Endothelial cell of hepatic sinusoid (primary cell): ENCODE data around the gene STK17B.
"Not testable (repeated sequence)": the region's sequence is repeated elsewhere in the genome, so short reads cannot be mapped to it uniquely, and the experiment has no call there.

Experiments
- in situ Hi-C: cut with HindIII; loops from 2 replicates; pipeline ENCODE4 v1.10.0; 2017; ENCODE audit warnings: low sequenced_read_pairs

The STK17B gene

DNA sequence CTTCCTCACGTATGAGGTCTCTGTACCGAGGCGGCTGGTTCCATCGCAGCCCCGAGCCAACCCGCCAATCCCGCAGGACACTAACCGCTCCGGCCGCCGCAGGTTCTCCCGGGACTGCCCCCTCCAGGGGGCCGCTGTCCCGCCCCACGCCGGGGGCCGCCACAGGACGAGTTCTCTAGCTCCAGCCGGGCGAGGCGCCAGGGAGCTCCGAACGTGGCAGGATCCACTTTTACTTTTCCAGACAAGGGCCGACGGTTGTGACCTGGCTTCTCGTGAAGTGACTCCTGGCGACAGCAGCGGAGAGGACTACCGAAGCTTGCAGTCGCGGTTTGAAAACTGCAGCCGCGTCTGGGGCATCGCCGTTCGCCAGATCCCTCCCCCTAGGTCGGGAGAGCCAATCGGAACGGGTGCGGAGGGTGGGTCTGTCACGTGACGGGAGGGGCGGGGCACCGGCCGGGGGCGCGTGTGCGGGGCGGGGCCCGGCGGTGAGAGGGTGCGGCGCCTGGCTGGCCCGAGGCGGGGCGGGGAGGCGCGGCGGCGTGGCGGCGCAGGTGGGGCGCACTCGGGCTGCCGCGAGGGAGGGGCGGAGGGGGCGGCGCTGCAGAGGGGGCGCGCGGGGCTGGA lies at the start of gene STK17B:
STK17B (minus strand) TSS at position 331 of the 624 bp plus-strand sequence. CDS start 8,195 bp downstream, outside the sequence.
- in situ Hi-C loops = no loop called here

GRCh38 chr2:196220671-196221070 lies 49.3 kb upstream of the STK17B start:
- in situ Hi-C loops = no loop called here

DNA sequence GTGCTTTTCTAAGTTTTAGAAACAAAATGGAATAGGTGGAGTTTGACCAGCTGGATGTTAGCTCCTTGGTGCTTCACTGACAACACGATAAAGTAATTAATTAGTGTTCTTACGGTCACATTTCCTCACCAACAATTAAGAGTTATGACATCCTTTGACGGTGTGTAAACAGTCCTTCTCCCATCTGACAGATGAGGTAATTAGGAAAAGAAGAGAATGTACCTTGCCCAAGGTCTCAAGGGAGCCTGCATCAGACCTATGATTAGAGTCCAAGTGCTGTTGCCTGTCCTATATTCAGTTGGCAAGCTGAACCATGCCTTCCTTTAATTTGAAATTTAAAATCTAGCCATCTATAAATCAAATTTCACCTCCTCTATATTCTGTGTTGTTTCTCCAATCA lies 48.3 kb upstream of the STK17B start:
- in situ Hi-C loops = no loop called here

GRCh38 chr2:196218106-196218505 lies 46.7 kb upstream of the STK17B start:
- in situ Hi-C loops = no loop called here

DNA sequence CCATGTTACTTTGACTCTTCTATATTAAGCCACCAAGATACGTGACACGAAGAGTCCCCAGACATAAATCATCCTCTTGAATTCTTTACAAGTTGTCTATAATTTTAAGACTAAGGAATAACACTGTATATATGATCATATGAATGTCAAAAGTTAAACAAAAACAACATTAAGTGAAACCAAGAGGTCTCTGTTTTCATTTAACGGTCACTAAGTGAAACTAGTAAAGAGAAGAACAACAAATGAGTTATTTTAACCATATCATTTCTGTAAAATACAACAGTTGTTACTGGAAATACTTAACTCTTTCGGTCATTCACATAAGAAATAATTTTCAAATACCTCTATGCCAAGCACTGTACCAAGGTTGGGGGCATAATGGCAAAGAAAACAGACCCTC lies 45.7 kb upstream of the STK17B start:
- in situ Hi-C loops = no loop called here

DNA sequence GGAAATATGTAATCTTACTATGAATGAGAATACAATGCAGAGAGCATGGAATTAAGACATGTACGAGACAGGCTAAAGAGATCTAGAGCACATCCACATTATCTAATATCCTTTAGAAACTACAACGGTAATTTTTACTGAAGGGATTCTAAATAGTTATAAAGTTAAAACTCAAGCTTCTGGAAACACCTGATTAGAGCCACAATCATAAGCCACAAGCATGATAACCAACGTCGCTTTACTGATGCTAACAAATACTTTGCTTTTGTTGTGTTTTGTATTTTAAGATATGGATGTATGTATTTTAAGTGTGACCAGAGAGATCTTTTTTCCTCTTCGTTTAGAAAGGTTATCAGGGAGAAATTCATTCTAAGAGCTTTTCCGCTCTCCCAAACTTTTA lies 44.0 kb upstream of the STK17B start:
- in situ Hi-C loops = no loop called here

GRCh38 chr2:196214156-196214555 lies 42.8 kb upstream of the STK17B start:
- in situ Hi-C loops = no loop called here

- in situ Hi-C loops = no loop called here
Measured at GRCh38 chr2:196213252-196213980, 42.0 kb upstream of the STK17B start.

GRCh38 chr2:196208915-196209314 lies 37.5 kb upstream of the STK17B start:
- in situ Hi-C loops = no loop called here

DNA sequence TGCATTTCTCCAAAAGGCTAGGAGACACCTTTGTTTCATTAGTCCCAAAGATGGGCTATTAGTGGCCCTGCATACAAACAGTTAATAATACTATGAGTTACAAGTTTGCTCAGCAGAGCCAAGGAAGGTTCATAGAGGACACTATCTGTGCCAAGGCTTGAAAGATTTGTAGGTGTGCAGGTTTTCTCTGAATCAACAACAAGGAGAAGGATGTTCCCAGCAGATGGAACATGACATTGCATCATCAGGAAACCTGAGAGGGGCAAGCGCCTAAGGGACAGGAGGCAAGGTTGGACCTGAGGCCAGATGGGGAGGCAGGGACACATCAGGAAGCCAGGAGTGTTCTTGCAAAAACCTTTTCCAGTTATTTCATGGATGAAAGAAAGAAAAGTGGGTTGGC lies 35.4 kb upstream of the STK17B start:
- in situ Hi-C loops = no loop called here

GRCh38 chr2:196205881-196206435 lies 34.6 kb upstream of the STK17B start:
- in situ Hi-C loops = no loop called here

DNA sequence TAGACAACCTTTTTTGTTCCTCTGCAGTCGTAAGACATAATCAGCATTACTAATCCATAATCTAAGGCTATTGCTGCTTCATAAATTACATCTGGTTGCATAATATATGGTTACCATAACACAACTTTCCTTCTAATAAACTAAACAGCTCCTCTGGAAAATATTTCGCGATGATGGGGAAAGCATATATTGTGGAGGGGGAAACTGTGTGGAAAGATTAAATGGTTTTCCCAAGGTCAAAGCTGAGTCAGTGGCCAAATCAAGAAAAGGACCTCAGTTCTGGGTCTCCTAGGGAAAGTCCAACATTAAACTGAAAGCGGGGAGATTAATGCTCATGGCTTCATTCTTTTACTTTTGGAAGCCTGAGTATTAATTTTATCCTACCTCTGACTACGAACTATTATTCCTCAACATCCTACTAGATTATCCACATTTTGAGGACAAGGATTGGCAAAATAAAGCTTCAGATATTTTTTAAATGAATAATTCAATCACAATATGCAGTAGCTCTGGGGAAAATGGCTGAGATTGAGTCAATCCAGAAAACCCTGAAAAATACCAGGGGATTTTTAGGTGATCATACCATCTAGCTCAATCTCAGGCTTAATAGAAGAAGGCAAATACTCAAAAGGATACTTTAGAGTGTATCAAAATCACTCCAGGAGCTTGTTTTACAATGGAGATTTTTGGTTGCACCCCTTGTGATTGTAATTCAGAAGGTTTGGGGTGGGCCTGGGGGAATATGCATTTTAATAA lies 33.8 kb upstream of the STK17B start:
- in situ Hi-C loops = no loop called here

- in situ Hi-C loops = no loop called here
Measured at GRCh38 chr2:196201229-196202009, 30.0 kb upstream of the STK17B start.

- in situ Hi-C loops = no loop called here
Measured at GRCh38 chr2:196200557-196200956, 29.2 kb upstream of the STK17B start.

GRCh38 chr2:196195758-196196157 lies 24.4 kb upstream of the STK17B start:
- in situ Hi-C loops = no loop called here

DNA sequence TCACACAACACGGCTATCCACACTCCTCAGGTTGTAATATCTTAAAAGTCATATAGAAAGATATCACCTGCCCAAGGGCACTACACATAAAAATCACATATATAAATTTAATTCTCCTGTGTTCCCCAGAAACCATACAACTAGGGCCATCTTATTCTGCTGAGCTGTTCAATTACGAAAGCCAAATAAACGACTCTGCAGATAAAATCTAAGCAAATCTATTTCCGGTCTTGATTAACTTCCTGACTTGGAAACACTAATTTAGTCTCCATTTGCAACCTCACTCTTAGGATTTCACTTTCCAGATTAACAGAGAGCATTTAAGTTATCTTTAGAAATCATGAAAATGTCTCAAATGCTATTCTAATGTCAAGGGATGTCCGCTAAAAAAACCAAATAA lies 23.9 kb upstream of the STK17B start:
- in situ Hi-C loops = no loop called here

GRCh38 chr2:196191541-196191940 lies 20.2 kb upstream of the STK17B start:
- in situ Hi-C loops = no loop called here

DNA sequence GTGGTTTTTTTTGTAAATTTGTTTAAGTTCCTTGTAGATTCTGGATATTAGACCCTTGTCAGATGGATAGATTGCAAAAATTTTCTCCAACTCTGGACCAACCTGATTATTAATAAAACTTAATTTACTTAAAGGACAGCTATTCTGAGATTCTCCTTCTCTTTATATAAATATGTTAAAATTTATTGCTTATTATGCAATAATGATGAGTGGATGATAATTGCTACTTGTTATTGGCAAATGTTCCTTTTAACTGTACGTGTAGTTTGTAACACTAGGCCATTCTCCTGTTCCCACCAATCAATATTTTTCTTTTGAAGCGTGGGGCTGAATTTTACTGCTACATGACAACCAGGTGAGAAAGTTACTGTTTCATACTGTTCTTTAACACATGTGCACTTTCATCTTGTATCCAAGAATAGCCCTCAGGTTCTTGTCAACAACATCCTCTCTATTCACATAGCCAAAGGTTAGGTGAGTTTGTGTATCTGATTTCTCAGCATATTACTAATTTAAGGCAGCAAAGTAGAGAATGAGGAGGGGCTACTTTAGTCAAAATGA lies 16.6 kb upstream of the STK17B start:
- in situ Hi-C loops = no loop called here

- in situ Hi-C loops = not testable (repeated sequence)
Measured at GRCh38 chr2:196187175-196187700, 15.9 kb upstream of the STK17B start.

- in situ Hi-C loops = no loop called here
Measured at GRCh38 chr2:196186266-196186980, 15.0 kb upstream of the STK17B start.
